ENCODE data around the gene CDIP1.

The CDIP1 gene

DNA sequence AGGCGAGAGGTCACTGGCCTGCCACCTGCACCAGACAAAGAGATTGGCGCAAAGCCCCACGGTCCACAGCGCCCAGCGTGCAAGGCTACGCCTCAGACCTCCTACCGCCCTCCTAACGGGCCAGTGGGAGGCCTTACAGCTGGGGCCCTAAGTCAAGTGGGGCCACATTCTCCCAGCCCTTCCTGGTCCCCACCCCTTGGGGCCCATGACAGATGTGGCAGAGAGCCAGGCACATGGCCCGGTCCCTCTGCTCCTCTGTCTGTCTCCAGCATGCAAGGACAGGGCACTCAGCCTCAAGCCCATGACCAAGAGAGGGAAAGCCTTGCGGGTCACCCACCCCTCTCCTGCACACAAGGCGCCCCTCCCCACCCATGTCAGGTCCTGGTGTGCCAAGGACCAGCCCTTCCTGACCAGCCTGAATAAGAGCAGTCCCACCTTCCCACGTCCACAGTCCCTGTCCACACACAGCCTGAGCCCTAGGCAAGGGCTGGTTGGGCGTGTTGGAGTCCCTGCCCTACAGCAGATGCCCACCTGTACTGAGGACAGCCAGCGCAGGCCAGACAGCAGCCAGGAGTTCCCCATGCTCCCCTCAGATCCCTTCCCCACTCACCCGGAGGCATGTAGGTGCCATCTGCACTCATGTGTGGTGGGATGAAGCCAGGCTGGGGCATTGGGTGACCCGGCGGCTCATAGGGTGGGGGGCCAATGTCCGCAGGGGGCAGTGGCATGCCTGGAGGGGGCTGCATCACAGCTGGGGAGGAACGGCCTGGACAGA, 25.3 kb downstream of the CDIP1 start:
- no peak for DNase-seq

DNA sequence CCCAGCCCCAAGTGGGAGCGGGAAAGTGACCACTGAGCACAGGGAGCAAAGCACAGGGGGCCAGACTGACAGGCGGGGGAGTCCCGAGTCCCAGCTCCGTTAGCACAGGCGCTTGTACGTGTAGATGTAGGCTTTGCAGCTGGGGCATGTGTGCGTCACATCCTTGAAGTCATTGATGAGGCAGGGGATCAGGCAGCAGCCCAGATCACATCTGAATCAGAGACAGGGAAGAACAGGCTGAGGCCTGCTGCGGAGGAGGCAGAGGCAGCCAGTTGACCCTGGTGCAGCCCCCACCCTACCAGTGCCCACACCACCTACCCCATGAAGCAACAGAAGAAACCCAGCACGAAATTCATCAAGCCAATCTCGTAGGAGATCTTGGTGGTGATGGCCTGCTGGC, 26.1 kb downstream of the CDIP1 start:
- no peak for DNase-seq

DNA sequence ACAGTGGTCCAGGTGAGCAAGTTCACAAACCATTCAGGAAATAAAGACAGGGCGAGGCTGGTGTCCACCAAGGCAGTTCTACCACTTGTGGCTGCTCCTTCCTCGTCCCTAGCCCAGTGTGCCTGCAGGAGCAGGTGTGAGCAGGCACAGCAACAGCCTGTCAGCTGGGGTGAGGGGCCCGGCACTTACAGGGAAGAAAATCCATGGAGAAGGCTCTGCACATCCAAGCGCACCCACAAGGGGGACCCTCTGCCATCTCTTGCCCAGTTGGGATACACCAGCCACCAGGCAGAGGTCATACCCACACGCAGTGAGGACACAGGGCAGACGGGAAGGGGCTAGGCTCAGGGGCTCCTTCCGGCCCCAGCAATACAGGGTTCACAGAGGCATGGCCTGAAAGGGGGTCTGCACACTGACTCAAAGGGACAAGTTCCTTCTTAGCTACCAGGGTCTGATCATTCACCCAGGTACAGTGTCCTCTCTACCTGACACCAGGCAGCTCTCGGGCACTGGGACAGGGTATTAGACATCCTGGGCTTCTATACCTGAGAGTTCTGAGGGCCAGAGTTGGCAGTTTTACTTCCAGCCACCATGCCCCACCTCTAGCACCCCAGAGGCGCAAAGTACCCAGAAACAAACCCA, 27.0 kb downstream of the CDIP1 start:
- DNase-seq = no peak

- DNase-seq = no peak
Measured at GRCh38 chr16:4510747-4511426, 27.7 kb downstream of the CDIP1 start.

GRCh38 chr16:4510131-4510530, 28.4 kb downstream of the CDIP1 start:
- DNase-seq = no peak

DNA sequence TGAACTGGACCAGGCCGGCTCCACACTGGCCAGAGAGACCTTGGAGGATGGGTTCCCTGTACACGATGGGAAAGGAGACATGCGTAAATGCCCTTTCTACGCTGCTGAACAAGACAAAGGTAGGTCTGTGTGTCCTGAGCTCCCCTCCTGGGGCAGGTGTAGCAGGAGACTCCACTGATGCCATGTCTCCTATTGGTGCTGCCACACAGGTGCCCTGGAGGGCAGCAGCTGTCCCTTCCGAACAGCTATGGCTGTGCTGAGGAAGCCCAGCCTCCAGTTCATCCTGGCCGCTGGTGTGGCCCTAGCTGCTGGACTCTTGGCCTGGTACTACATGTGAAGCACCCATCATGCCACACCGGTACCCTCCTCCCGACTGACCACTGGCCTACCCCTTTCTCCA, 29.2 kb downstream of the CDIP1 start:
- no peak for DNase-seq

- DNase-seq = no peak
Measured at GRCh38 chr16:4508806-4509205, 29.8 kb downstream of the CDIP1 start.

- DNase-seq = no peak
Measured at GRCh38 chr16:4507588-4508345, 30.8 kb downstream of the CDIP1 start.

- peak in 1 of 4 experiments; percentile 28 for DNase-seq
Measured at GRCh38 chr16:4506450-4506849, 32.1 kb downstream of the CDIP1 start.

- DNase-seq = peak in 2 of 4 experiments; percentile 47 to 69
Measured at GRCh38 chr16:4505356-4506147, 33.0 kb downstream of the CDIP1 start.

- DNase-seq = no peak
Measured at GRCh38 chr16:4501071-4501478, 37.5 kb downstream of the CDIP1 start.

- DNase-seq = no peak
Measured at GRCh38 chr16:4500272-4500671, 38.3 kb downstream of the CDIP1 start.

- no peak for DNase-seq
Measured at GRCh38 chr16:4499196-4499555, 39.4 kb downstream of the CDIP1 start.

- no peak for DNase-seq
Measured at GRCh38 chr16:4498546-4499195, 39.9 kb downstream of the CDIP1 start.

DNA sequence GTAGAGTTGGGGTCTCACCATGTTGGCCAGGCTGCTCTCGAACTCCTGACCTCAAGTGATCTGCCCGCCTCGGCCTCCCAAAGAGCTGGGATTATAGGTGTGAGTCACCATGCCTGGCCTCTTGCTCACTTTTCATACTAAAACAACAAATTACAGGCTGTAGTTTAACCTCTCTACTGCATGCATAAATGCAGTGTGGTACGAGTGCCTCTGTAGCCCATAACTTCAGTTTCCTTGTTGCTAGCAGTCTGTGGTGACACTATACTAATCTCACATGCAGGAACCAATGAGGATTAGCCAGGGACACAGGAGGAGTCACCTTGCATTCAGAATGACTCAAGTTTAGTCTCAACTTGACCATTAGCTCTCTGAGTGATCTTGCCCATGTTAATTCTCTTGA, 42.3 kb downstream of the CDIP1 start:
- no peak for DNase-seq

DNA sequence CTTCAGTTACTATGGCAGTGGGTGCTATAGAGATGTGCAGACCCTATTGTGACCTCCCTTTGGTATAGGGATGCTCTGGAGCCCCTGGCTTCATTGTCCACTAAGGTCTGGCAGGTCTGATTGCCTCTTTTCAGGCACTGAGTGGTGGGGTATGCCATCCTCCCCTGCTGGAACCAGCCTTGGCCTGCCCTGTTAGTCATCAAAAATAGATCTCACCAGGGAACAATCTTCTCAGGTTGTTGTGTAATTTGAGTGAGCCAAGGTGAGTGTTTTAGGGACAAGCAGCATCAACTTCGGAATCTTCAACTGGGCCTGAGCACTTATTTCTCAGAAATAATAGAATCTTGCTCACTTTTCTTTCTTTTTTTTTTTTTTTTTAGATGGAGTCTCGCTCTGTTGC, 42.8 kb downstream of the CDIP1 start:
- DNase-seq = no peak

- DNase-seq = no peak
Measured at GRCh38 chr16:4494746-4495490, 43.7 kb downstream of the CDIP1 start.

- no peak for DNase-seq
Measured at GRCh38 chr16:4491898-4492297, 46.7 kb downstream of the CDIP1 start.

DNA sequence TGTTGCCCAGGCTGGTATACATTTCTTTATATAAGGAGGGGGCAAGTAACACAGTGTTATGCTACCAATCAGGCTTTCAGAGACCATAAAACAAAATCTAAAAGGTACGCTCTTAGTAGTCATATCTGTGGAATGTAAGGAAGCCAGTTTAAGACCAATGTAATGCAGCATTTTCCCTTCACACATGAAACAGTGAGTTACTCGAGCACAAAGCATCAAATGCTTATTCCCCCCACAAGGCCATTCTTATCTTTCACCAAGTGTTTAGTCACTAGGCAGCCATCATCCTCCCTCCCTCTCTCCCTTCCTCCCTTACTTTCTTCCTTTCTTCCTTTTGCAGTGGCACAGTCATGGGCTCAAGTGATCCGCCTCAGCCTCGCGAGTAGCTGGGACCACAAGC, 49.5 kb downstream of the CDIP1 start:
- no peak for DNase-seq

DNA sequence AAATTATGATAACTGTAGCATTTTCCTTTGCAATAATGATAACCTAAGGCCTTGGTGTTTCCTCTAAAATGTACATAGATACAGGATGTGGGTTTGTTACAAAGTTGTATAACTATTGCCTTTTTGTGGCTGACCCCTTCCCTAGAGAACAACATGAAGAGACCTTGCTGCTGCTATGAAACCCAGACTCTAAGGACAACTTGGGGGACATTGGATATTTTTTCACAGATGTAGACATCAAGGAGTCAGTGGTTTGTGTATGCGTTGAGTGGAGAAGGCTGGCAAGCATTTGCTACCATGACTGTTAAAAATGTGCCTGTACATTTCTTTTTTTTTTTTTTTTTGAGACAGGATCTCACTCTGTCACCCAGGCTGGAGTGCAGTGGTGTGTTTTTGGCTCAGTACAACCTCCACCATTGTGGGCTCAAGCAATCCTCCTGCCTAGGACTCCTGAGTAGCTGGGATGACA, 50.0 kb downstream of the CDIP1 start:
- no peak for DNase-seq

- no peak for DNase-seq
Measured at GRCh38 chr16:4487955-4488498, 50.5 kb downstream of the CDIP1 start.

All from activated naive CD4-positive, alpha-beta T cell (primary cell).